IPS-18a (cell line): ENCODE measurements around the gene IQCM.

Source experiments
- H3K27ac ChIP-seq: one replicate; pipeline ENCODE4 v1.5.1; 2013; ENCODE audit warnings: low read length
- H3K27me3 ChIP-seq: one replicate; pipeline ENCODE4 v1.6.1; 2013; ENCODE audit warnings: mild to moderate bottlenecking, low read length; ENCODE audit not compliant: control insufficient read depth, insufficient read depth
- H3K36me3 ChIP-seq: one replicate; pipeline ENCODE4 v1.6.1; 2013; ENCODE audit warnings: low read depth, low read length; ENCODE audit not compliant: control insufficient read depth
- H3K4me1 ChIP-seq: one replicate; pipeline ENCODE4 v1.6.1; 2013; ENCODE audit warnings: low read depth, low read length; ENCODE audit not compliant: control insufficient read depth
- H3K4me3 ChIP-seq: one replicate; pipeline ENCODE4 v1.5.1; 2013; ENCODE audit warnings: low read length
- H3K9ac ChIP-seq: one replicate; pipeline ENCODE4 v1.6.1; 2013; ENCODE audit warnings: mild to moderate bottlenecking, low read length, moderate library complexity
- H3K9me3 ChIP-seq: one replicate; pipeline ENCODE4 v1.6.1; 2013; ENCODE audit warnings: low read depth, low read length; ENCODE audit not compliant: control insufficient read depth

The IQCM gene

GRCh38 chr4:149441338-149441737, 374.3 kb downstream of the IQCM start:
- Histone ChIP-seq H3K4me3 (no peak overlapping the region), H3K9ac (no peak overlapping the region), H3K27me3 (no peaks in the 10 kb centered on the region), H3K4me1 (no peaks in the 10 kb centered on the region), H3K36me3 (no peaks in the 10 kb centered on the region), H3K9me3 (no peaks in the 10 kb centered on the region), H3K27ac (no peak overlapping the region)

- no peaks in the 10 kb centered on the region for H3K4me1 ChIP-seq
- H3K9ac ChIP-seq, result no peak overlapping the region
- H3K27me3 ChIP-seq, result no peaks in the 10 kb centered on the region
- no peaks in the 10 kb centered on the region for H3K36me3 ChIP-seq
- no peak overlapping the region for H3K27ac ChIP-seq
- H3K9me3 ChIP-seq, result no peaks in the 10 kb centered on the region
- H3K4me3 ChIP-seq, result no peak overlapping the region
Observed at GRCh38 chr4:149426461-149426860, 389.2 kb downstream of the IQCM start.

GRCh38 chr4:149409555-149409962, 406.1 kb downstream of the IQCM start:
- H3K4me1 ChIP-seq, result no peaks in the 10 kb centered on the region
- no peaks in the 10 kb centered on the region for H3K36me3 ChIP-seq
- H3K4me3 ChIP-seq, result no peak overlapping the region
- H3K9ac ChIP-seq, result no peak overlapping the region
- H3K27me3 ChIP-seq, result no peaks in the 10 kb centered on the region
- H3K9me3 ChIP-seq, result no peaks in the 10 kb centered on the region
- H3K27ac ChIP-seq, result no peak overlapping the region

- no peaks in the 10 kb centered on the region for H3K36me3 ChIP-seq
- no peak overlapping the region for H3K4me3 ChIP-seq
- no peaks in the 10 kb centered on the region for H3K27me3 ChIP-seq
- no peak overlapping the region for H3K27ac ChIP-seq
- no peaks in the 10 kb centered on the region for H3K9me3 ChIP-seq
- no peaks in the 10 kb centered on the region for H3K4me1 ChIP-seq
- no peak overlapping the region for H3K9ac ChIP-seq
Observed at GRCh38 chr4:149409146-149409545, 406.5 kb downstream of the IQCM start.

GRCh38 chr4:149404143-149404542, 411.5 kb downstream of the IQCM start:
- Histone ChIP-seq H3K27ac (no peak overlapping the region), H3K9ac (no peak overlapping the region), H3K27me3 (no peaks in the 10 kb centered on the region)

GRCh38 chr4:149403081-149403480, 412.6 kb downstream of the IQCM start:
- Histone ChIP-seq H3K36me3 (no peaks in the 10 kb centered on the region), H3K4me3 (no peak overlapping the region), H3K27ac (no peak overlapping the region), H3K27me3 (no peaks in the 10 kb centered on the region), H3K4me1 (no peaks in the 10 kb centered on the region), H3K9ac (no peak overlapping the region), H3K9me3 (no peaks in the 10 kb centered on the region)

More at GRCh38 chr4:149404143-149404542, 411.5 kb downstream of the IQCM start:
- no peak overlapping the region for H3K4me3 ChIP-seq
- no peaks in the 10 kb centered on the region for H3K9me3 ChIP-seq
- H3K36me3 ChIP-seq, result no peaks in the 10 kb centered on the region
- H3K4me1 ChIP-seq, result no peaks in the 10 kb centered on the region

- no peak overlapping the region for H3K4me3 ChIP-seq
Observed at GRCh38 chr4:149398993-149399392, 416.6 kb downstream of the IQCM start.

GRCh38 chr4:149370785-149371420, 444.7 kb downstream of the IQCM start:
- no peak overlapping the region for H3K9ac ChIP-seq
- no peaks in the 10 kb centered on the region for H3K4me1 ChIP-seq
- H3K4me3 ChIP-seq, result no peak overlapping the region
- no peak overlapping the region for H3K27ac ChIP-seq
- H3K27me3 ChIP-seq, result no peaks in the 10 kb centered on the region
- H3K36me3 ChIP-seq, result no peaks in the 10 kb centered on the region
- no peaks in the 10 kb centered on the region for H3K9me3 ChIP-seq

More at GRCh38 chr4:149398993-149399392, 416.6 kb downstream of the IQCM start:
- Histone ChIP-seq H3K27me3 (no peaks in the 10 kb centered on the region), H3K9ac (no peak overlapping the region), H3K36me3 (no peaks in the 10 kb centered on the region), H3K4me1 (no peaks in the 10 kb centered on the region), H3K9me3 (no peaks in the 10 kb centered on the region), H3K27ac (no peak overlapping the region)

- Histone ChIP-seq H3K4me1 (no peaks in the 10 kb centered on the region), H3K4me3 (no peak overlapping the region), H3K9ac (no peak overlapping the region), H3K9me3 (no peaks in the 10 kb centered on the region), H3K27me3 (no peaks in the 10 kb centered on the region), H3K36me3 (no peaks in the 10 kb centered on the region), H3K27ac (no peak overlapping the region)
Observed at GRCh38 chr4:149370002-149370401, 445.6 kb downstream of the IQCM start.

- Histone ChIP-seq H3K27ac (no peak overlapping the region), H3K27me3 (no peaks in the 10 kb centered on the region), H3K36me3 (no peaks in the 10 kb centered on the region), H3K4me1 (no peaks in the 10 kb centered on the region), H3K4me3 (no peak overlapping the region), H3K9ac (no peak overlapping the region), H3K9me3 (no peaks in the 10 kb centered on the region)
Observed at GRCh38 chr4:149353241-149353640, 462.4 kb downstream of the IQCM start.

- Histone ChIP-seq H3K4me1 (no peaks in the 10 kb centered on the region), H3K4me3 (no peak overlapping the region), H3K9me3 (no peaks in the 10 kb centered on the region), H3K27ac (no peak overlapping the region), H3K36me3 (no peaks in the 10 kb centered on the region), H3K27me3 (no peaks in the 10 kb centered on the region), H3K9ac (no peak overlapping the region)
Observed at GRCh38 chr4:149349541-149349940, 466.1 kb downstream of the IQCM start.

GRCh38 chr4:149347139-149347538, 468.5 kb downstream of the IQCM start:
- H3K4me3 ChIP-seq, result no peak overlapping the region
- no peak overlapping the region for H3K9ac ChIP-seq
- no peaks in the 10 kb centered on the region for H3K4me1 ChIP-seq
- no peaks in the 10 kb centered on the region for H3K9me3 ChIP-seq
- H3K36me3 ChIP-seq, result no peaks in the 10 kb centered on the region
- H3K27me3 ChIP-seq, result no peaks in the 10 kb centered on the region
- H3K27ac ChIP-seq, result no peak overlapping the region
